CD4-positive, alpha-beta T cell treated with Interleukin-12 subunit alpha and Interleukin-12 subunit beta, for 1 hour (primary cell): ENCODE data around the gene CTXN3.
"Not testable (repeated sequence)": the region's sequence is repeated elsewhere in the genome, so short reads cannot be mapped to it uniquely, and the experiment has no call there.

Experiments used
- DNase-seq: peaks from one replicate; pipeline ENCODE4 v3.0.0-alpha.2; 2020

Gene CTXN3

DNA sequence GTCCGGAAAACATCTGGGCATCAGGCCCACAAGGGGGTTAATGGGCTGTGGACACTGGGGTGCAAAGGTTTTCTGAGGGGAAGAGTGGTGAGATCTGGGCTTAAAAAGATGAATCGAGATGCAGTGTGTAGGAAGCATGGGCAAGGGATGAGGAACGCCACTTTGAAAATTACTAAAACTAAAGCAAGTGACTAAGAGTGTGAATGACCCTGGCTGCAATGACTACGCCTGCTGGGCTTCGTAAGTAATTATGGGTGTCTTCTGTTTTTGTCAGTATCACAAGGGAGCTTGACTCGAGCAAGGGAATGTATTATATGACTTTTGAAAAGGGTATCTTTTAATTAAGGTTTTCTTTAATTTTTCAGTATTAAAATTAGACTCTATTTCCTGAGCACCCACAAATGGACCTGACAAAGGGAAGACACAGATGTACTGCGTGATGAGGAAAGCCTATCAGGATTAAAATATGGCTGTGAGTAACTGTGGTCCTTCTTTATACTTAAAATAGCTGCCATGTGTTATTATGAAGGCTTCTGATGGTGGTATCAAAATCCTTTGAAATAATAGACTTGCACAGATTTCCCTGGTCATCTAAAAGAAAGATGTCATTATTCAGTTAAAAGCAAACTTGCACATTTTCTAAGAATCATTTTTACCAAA, 4.2 kb downstream of the CTXN3 start:
- no peak for DNase-seq

- no peak for DNase-seq
These were observed 7.9 kb downstream of the CTXN3 start for GRCh38 chr5:127656825-127657224.

- no peak for DNase-seq
These were observed 11.3 kb downstream of the CTXN3 start for GRCh38 chr5:127660047-127660733.

- DNase-seq, result no peak
These were observed 15.2 kb downstream of the CTXN3 start for GRCh38 chr5:127664093-127664492.

DNA sequence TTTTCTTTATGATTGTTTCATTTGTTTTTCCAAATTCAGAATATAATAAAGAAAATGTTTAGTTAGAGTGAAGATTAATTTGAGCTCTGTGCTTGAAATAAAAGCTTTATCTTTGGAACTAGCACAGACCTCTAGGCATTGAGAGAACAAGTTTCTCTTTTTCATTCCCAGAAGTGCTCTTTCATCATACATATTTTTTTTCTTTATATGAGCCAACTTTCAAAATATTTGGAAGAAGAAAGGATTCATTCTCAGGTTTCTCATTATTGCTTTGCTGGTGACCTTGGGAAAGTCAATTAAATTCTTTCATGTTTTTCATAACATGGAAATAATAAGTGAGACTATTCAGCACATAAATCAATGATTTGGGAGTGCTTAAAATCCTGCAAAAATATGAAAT, 16.8 kb downstream of the CTXN3 start:
- no peak for DNase-seq

- no peak for DNase-seq
These were observed 17.3 kb downstream of the CTXN3 start for GRCh38 chr5:127666043-127666716.

DNA sequence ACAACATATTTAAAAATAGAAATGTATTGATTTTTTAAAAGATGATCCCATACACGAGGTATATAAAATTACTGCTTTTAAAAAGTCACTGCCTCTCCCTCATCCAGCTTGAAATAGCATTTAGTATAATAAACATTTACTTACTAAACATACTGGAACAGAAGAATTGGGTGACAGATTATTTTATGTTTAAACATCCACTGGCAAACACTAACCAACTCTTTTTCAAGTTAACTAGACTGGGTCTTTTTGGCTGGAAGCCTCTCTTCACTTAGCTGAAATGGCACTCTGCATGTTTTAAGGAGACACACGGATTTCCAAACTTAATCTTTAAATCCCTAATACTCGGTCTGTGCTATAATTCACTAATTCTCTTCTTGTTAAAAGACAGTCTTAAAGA, 19.0 kb downstream of the CTXN3 start:
- DNase-seq, result no peak

DNA sequence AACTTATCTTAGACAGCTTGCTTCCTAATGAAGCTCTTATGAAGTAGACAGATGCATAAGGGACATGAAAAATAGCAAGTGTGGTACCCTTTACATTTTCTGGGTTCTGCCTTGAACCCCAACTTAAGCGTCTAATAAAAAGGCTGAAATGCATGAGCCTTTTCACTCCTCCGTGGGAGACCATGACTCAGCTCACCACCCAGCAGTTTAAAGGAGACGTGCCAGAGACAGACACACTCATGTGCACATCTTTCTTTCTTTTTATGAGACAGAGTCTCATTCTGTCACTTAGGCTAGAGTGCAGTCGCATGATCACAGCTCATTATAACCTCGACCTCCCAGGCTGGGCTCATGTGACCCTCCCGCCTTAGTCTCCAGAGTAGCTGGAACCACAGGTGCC, 22.3 kb downstream of the CTXN3 start:
- DNase-seq, result no peak

DNA sequence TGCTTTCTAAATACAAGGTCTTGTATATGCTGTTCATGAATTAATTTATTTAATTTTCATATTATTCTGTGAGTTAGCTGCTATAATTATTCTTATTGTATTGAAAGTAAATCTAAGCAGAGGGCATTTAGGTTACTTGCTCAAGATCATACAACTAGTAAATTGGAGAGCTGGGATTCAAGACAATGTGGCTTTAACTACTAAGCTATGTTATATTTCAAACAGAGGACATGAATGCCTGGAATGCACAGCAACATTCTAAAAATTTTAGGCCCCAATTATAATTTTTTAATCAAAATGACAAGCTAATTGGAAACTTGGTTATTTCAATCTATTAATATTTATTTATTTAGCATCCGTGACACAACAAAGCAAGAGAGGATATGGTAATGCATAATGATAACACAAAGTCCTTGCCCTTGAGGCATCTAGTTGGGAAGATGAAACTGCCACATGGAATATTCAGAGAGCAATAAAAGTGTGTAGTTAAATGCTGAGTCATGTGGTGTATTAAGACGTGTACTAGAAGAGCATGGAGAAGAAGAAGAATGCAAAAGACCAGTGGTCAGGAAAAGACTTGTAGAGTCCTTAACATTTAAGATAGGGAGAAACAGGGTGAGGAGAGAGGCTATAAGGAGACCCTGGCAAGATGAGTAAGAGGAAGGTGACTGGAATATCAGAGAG, 24.4 kb downstream of the CTXN3 start:
- no peak for DNase-seq

GRCh38 chr5:127676951-127677350, 28.1 kb downstream of the CTXN3 start:
- not testable (repeated sequence) for DNase-seq

DNA sequence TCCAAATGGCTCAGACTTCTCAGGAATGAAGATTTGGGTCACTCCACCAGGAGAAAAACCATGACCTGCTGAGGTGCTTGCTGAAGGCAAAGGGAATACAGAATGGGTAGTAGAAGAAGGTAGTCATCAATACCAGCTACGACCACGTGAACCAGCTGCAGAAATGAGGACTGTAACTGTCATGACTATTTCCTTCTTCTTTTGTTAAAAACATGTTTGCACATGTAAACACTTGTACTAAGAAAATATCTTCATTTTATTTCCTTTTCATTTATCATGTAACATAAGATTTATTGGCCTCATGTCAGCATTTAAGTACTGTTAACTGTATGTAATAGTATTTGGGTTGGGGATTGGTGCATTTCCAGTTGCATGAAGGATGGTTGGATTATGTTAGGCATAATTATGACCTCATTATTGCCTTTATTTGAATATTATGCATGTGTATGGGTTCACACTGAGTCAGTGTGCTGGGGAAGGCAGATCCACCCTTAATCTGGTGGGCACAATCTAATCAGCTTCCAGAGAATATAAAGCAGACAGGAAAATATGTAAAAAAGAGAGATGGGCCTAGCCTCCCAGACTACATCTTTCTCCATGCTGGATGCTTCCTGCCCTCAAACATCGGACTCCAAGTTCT, 30.9 kb downstream of the CTXN3 start:
- DNase-seq, result not testable (repeated sequence)

GRCh38 chr5:127680595-127680994, 31.7 kb downstream of the CTXN3 start:
- DNase-seq, result no peak

- no peak for DNase-seq
These were observed 34.1 kb downstream of the CTXN3 start for GRCh38 chr5:127683008-127683407.

DNA sequence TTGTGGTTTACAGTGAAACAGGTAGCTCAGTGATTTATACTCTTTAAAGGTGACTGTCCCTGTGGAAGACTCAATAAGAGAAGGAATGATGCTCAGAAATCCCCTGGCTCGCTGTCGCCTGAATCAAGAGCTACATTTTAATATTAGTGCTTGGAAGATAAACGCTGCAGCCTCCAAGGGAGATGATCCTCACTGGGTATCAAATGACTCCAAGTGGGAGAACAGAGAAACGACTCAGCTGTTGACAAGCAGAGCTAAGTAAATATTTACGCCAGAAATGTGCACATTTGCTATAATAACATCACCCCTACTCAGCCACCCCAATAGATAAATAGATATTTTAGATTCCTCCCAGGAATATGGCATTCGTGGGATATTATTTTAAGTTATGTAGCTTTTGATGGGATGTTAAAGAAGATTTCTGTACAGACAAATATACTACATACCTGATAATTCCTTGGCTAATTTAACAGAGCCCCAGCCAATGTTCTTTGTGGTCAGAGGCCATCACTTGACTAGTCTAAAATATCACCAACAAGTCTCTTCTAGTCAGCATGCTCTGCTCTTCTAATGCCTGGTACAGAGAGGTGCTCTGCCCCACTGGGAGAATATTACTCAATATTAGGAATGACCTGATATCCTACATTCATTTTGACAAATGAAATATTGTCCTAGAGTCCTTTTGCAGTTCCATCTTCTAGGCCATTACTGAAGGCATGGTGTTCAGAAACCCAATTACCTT, 36.0 kb downstream of the CTXN3 start:
- no peak for DNase-seq

- DNase-seq, result no peak
These were observed 36.8 kb downstream of the CTXN3 start for GRCh38 chr5:127685662-127686061.

DNA sequence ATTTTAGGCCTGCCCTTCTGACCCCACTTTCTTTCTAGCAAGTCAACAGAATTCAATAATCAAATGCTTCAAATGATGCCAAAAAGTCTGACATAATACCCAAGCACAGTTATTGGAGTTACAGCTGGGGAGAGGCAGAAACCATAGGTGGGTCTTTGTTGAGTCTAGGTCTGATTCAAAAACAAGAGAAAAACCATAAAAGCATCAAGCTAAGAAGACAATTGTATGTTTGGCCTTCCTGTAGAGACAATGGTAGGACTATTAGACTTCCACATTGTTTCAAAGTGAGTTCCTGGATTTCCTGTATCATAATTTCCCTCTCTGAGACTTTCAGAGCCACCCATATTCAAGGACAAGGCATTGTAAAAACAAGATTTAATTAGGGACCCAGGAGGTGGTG, 37.5 kb downstream of the CTXN3 start:
- no peak for DNase-seq

DNA sequence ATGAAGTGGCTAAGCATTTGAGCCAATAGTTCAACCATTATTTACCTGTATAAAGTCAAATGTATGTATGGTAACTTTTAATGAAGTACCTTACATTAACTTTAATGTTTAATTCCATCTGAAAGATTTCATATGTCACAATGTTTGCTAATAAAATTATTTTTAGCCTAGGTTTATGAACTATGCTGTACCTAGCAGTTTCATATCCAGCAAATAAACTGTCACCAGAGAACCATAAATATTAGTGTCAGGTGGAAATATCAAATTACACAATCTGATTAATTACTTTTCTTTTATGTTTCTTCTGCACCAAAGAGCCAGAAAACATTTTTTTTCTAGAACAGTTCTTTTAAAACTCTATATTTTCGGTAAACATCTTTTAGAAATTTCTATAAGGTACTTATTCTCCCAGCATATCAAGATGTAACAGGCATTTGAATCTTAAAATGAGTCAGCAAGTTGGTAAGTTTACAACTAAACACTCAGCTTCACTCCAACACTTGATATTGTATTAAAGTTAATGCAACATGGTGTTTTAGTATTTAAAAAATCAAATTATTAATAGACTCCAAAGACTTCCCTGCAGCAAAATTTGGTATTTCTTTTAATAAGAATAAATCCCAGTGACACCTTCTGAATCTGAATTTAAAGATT, 45.8 kb downstream of the CTXN3 start:
- DNase-seq, result no peak

DNA sequence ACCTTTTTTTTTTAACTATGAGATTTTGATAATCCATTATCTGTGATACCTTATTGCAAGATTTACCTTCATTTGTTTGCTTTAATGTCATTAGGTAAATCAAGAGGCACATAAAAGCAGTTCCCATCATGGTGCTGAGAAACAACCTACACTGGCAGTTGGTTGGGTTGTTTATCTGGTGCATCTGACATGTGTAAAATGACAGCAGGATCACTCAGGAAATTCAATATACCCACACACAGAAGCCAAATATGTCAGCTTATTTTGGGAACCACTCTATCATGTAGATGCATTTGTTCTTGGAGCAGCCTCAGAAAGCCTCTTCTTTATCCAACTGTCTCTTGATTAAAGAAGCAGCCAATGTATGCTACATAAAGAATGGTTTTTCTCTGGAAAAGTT, 46.5 kb downstream of the CTXN3 start:
- no peak for DNase-seq

GRCh38 chr5:127696683-127697082, 47.8 kb downstream of the CTXN3 start:
- DNase-seq, result no peak

DNA sequence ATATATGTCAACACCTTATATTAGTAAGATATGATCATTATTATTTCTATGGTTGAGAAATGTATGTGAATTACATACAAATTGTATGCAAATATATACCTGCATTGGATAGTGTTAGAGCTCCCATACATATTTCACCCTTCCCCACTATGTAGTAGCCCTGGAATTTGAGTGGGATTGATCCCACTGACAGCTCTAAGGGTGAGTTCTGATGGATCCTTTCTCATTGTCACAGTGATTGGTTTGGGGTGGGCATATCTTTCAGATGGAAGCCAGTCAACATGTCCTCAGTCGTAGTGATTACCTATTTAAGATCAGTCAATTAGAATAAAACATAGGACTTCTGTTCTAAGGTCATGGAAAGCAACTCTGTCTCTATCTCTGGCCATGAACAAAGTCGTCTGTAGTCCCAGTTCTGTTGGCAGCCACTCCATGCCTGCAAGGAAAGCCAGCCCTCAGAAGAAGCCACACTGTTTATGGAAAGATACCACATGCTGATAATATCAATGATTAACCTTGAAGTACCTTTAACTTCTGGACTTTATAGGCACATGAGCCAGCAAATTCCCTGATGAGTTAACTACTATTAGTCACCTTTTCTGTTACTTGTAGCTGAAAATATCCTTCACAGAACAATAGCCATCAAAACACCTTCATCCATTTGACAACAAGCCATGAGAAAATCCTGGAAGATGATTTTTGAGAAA, 49.2 kb downstream of the CTXN3 start:
- DNase-seq, result no peak

DNA sequence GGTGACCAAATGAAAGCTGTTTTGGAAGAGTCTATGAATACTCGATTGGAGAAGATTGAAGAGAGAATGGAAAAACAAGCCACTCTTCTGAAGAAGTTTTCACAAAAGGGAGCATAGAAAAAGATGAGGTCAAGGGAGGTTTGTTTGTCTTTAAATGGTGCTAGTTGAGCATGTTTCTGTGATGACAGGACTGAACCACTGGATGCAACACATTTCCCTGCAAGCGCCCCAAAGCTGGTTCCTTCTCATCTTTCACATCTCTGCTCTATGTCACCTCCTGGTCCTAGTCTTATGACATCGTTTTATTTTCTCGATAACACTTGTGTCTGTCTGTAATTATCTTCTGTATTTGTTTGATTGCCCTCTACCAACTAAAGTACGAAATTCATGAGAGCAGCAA, 50.5 kb downstream of the CTXN3 start:
- DNase-seq, result no peak
